Activated CD4-positive, alpha-beta T cell treated with anti-CD3 and anti-CD28 coated beads, Interleukin-2, Interleukin-6, amounts not matched to agents 100 ng/mL and 50 ng/mL, durations not matched to agents 16 hours and 8 hours (primary cell): ENCODE measurements around the gene TGIF1.
"Not testable (repeated sequence)": the region's sequence is repeated elsewhere in the genome, so short reads cannot be mapped to it uniquely, and the experiment has no call there.

ENCODE experiments used
- DNase-seq: peaks from one replicate; pipeline ENCODE4 v3.0.0-alpha.2; 2020

TGIF1 gene

DNA sequence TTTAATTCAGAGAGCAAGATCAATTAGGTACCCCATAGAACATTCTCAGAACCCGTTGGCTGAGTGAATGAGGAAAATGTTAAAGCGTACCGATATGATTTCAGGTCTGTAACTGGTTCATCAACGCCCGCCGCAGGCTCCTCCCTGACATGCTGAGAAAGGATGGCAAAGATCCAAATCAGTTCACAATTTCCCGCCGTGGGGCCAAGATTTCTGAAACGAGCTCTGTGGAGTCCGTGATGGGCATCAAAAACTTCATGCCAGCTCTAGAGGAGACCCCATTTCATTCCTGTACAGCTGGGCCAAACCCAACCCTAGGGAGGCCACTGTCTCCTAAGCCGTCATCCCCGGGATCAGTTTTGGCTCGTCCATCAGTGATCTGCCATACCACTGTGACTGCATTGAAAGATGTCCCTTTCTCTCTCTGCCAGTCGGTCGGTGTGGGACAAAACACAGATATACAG is 7.3 kb downstream of the TGIF1 start:
- DNase-seq = no peak

- peak; percentile 16 for DNase-seq
These were observed 8.4 kb downstream of the TGIF1 start for GRCh38 chr18:3458378-3458777.

DNA sequence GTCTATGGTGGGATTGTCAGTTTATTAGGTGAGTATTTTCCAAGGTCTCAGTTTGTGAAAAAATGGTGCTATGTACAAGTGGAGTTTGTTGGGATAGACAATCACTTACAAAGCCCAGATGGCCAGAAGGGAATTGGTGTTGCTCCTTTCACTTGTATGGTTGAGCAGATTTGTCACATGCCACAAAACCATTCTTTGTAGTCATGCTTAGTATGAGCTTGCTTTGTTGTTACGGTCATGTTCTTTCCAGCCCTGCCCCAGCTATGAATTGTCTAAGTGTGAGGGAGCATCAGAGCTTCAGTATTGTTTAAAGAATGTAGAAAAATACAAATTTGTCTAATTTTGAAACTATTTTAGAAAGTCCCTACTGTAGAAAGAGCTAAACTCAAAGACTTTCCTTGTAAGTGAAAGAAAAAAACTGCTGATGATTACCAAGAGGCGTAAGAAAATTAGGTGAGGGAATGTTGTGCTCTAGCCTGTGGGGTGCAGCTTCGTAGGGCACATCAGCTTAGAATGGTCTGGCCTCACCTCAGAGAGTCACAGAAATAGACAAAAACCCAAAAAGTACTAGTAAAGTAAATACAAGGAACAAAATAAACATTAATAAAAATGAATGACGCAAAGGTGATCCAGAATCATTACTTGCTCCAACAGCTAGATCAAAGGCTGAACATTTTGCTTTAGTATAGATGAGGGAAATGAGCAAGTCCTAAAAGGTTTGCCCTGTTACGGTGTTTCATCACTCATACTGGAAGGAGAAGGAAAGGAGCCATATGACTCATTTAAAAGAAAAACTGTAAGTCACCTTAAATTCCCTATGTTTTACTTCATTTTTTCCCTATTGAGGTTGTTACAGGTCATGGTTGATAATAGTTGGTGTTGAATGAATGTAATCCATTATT is 9.2 kb downstream of the TGIF1 start:
- peak; percentile 55 for DNase-seq

GRCh38 chr18:3460823-3461398 is 10.9 kb downstream of the TGIF1 start:
- no peak for DNase-seq

DNA sequence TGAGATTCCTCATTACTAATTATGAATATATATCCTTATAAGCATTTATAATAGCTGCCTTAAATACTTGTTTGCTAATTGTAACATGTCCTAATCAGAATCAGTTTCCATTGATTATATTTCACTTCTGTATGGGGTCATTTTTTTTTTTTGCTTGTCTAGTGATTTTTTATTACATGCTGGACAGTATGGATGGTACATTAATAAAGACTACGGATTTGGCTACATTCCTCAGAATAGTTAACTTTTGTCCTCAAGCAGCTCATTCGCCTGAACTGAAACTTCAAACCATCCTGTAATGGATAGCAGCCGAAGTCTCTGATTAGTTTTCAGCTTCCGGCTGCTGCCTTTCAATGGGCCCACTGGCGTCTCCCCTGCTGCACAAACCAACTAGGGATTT is 11.7 kb downstream of the TGIF1 start:
- no peak for DNase-seq

- DNase-seq = no peak
These were observed 13.1 kb downstream of the TGIF1 start for GRCh38 chr18:3463051-3463450.

DNA sequence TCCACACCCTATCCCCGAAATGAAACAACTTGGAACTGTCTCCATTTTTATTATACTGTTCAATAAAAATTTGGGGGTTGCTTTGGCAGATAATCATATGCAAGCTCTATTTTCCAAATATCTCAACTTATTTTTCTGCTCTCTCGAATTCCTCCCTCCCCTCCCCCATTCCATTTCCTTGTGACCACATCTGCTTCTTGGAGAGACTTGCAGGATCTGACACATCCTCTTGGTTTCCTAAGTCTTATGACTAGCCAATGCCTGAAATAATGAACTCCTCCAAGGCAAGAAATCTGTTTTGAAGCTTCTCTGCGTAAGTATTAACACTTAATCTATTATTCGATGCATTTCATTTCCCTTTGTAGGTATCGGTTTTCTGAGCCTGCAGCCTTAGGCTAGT is 16.1 kb downstream of the TGIF1 start:
- no peak for DNase-seq

GRCh38 chr18:3466872-3467271 is 16.9 kb downstream of the TGIF1 start:
- DNase-seq = no peak

GRCh38 chr18:3468066-3468705 is 18.2 kb downstream of the TGIF1 start:
- no peak for DNase-seq

GRCh38 chr18:3468833-3469232 is 18.9 kb downstream of the TGIF1 start:
- DNase-seq = no peak

DNA sequence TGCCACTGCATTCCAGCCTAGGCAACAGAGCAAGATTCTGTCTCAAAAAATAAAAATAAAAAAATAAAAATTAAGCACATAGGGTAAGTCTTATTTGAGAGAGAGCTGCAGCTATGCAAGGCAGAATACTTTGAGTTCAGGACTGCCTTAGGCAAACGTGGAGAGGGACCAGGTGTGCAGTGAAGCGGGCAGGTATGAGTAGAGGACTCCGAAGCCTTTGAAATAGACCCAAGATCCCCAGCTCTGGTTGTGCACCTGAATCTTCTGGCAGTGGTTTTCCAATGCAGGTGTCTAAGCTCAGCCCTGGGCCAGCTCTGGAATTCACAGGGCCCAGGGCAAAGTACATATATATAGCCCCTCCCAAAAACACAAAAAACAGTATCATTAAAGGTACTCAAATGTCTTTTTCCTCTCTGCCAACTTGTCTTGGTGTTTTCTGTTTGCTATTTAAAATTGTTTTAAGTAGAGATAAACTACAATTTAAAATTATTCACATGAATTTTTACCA is 21.2 kb downstream of the TGIF1 start:
- DNase-seq = no peak

DNA sequence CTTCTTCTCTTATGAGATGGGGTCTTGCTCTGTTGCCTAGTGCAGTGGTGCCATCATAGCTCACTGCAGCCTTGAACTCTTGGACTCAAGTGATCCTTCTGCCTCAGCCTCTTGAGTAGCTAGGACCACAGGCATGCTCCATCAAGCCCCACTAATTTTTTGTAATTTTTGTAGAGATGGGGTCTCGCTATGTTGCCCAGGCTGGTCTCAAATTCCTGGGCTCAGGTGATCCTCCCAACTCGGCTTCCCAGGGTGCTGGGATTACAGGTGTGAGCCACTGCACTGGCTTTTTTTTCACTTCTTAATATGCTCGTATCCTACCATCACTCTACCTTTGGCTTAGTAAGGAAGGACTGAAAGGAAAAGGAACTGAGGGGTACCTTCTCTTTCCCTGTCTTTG is 22.1 kb downstream of the TGIF1 start:
- not testable (repeated sequence) for DNase-seq

GRCh38 chr18:3472681-3473544 is 22.9 kb downstream of the TGIF1 start:
- peak; percentile 80 for DNase-seq

GRCh38 chr18:3478262-3478978 is 28.4 kb downstream of the TGIF1 start:
- no peak for DNase-seq

- DNase-seq = no peak
These were observed 30.1 kb downstream of the TGIF1 start for GRCh38 chr18:3479978-3480509.

- no peak for DNase-seq
These were observed 31.0 kb downstream of the TGIF1 start for GRCh38 chr18:3480827-3481573.

DNA sequence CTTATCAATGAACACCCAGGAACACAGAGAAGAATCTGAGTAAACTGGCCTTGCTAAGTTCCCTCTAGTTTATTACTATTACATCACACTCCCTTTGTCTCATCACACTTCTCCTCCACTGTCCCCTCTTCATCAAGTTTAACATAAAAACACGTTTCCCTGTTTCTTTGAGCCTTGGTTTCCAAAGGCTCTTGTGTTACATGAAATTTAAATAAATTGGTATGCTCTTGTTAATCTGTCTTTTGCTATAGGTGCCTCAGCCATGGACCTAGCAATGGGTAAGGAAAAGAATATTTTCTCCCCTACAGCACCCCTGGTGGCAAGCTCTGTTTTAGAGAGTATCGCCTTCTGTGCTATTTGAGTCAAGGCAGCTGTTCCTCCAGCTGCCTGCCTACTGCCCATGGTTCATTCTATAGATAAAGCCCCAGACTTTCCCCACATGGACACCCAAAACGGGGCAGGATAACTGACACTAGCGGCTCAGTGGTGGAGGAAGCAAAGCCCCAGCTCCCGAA is 31.8 kb downstream of the TGIF1 start:
- DNase-seq = peak; percentile 47

- DNase-seq = no peak
These were observed 32.3 kb downstream of the TGIF1 start for GRCh38 chr18:3482258-3482657.

GRCh38 chr18:3485153-3486149 is 35.5 kb downstream of the TGIF1 start:
- DNase-seq = peak; percentile 69
